Osteoblast (primary cell): ENCODE results near the gene TNFAIP8L1. TPM values are rescaled to one million over a fixed set of nuclear protein-coding genes. Genes with fewer than 3 reads are reported as not detected.

Experiments
- DNase-seq: peaks from one replicate; pipeline ENCODE4 v3.0.0; 2011; ENCODE audit warnings: low spot score, mixed read lengths; ENCODE audit not compliant: insufficient read length; ENCODE audit errors: missing footprints
- H2AFZ ChIP-seq: 2 replicates; pipeline ENCODE4 v1.6.0; 2011; ENCODE audit warnings: mild to moderate bottlenecking, low read length
- H3K27ac ChIP-seq: 2 replicates; pipeline ENCODE4 v1.5.1; 2011; ENCODE audit warnings: mild to moderate bottlenecking, low read depth, low read length, moderate library complexity
- H3K27me3 ChIP-seq: 2 replicates; pipeline ENCODE4 v1.6.0; 2012; ENCODE audit warnings: mild to moderate bottlenecking, control low read depth, inconsistent platforms, low read length, moderate library complexity; ENCODE audit not compliant: insufficient read depth
- H3K36me3 ChIP-seq: 2 replicates; pipeline ENCODE4 v1.5.1; 2011; ENCODE audit warnings: mild to moderate bottlenecking, low read length, control low read depth, moderate library complexity; ENCODE audit not compliant: insufficient read depth
- H3K4me1 ChIP-seq: 2 replicates; pipeline ENCODE4 v1.5.1; 2011; ENCODE audit warnings: mild to moderate bottlenecking, low read length, control low read depth, moderate library complexity; ENCODE audit not compliant: insufficient read depth
- H3K4me2 ChIP-seq: 2 replicates; pipeline ENCODE4 v1.6.0; 2011; ENCODE audit warnings: mild to moderate bottlenecking, low read length; ENCODE audit not compliant: insufficient read depth
- H3K4me3 ChIP-seq: fragments of 200-600 bp; sonication (generic); 3 replicates; pipeline ENCODE4 v1.5.1; 2012; ENCODE audit warnings: mild to moderate bottlenecking, low read length, inconsistent platforms; ENCODE audit not compliant: insufficient read depth
- H3K79me2 ChIP-seq: 2 replicates; pipeline ENCODE4 v1.6.0; 2012; ENCODE audit warnings: mild to moderate bottlenecking, low read length, control low read depth, inconsistent platforms; ENCODE audit not compliant: insufficient read depth
- H3K9me3 ChIP-seq: 2 replicates; pipeline ENCODE4 v1.5.1; 2011; ENCODE audit warnings: low read depth, low read length, control low read depth
- H4K20me1 ChIP-seq: 2 replicates; pipeline ENCODE4 v1.6.0; 2012; ENCODE audit warnings: mild to moderate bottlenecking, low read length, control low read depth; ENCODE audit not compliant: insufficient read depth
- CTCF ChIP-seq: IDR thresholded peaks from 2 replicates; pipeline ENCODE4 v1.5.1; 2011; ENCODE audit warnings: mild to moderate bottlenecking, low read depth, low read length, moderate library complexity; ENCODE audit errors: extremely low read depth
- total RNA-seq: library from RNA; depleted of rRNA; stranded (reverse); fragments of >200 nt; gene quantifications from 2 replicates; pipeline ENCODE4 v1.2.3, GENCODE V29; 2012

Gene TNFAIP8L1
- total RNA-seq, 1 donor, result 1.8 TPM

GRCh38 chr19:4642625-4643024 is 3.3 kb downstream of the TNFAIP8L1 start:
- no peak overlapping the region for H3K27ac ChIP-seq
- peak; percentile 48 for DNase-seq
- H2AFZ ChIP-seq, result no peak overlapping the region
- no peaks in the 10 kb centered on the region for H3K36me3 ChIP-seq
- H3K9me3 ChIP-seq, result no peaks in the 10 kb centered on the region
- no peaks in the 10 kb centered on the region for H3K27me3 ChIP-seq
- no peak for TF ChIP-seq CTCF
- no peak overlapping the region for H3K4me3 ChIP-seq
- H3K4me2 ChIP-seq, result no peak overlapping the region
- H3K79me2 ChIP-seq, result peaks cover 7% of the 10 kb centered on the region
- H4K20me1 ChIP-seq, result no peaks in the 10 kb centered on the region
- H3K4me1 ChIP-seq, result peaks cover 13% of the 10 kb centered on the region

DNA sequence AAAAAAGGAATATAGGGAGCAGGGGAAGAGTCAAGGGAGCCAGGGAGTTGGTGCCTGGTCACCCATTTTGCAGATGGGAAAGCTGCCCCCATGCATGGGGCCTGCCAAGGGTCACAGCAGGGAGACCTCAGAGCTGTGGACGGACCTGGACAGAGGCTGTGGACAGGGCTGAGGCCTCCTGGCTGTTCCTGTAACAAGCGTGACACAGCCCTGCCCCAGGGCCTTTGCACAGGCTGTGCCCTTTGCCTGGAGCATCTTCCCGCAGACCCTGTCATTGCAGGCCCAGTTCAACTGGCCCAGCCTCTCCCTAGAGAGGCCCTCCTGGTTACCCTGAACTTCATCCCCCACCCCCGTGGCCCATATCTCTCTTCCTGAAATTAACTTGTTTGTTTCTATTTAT is 6.4 kb downstream of the TNFAIP8L1 start:
- peaks cover 6% of the 10 kb centered on the region for H3K4me1 ChIP-seq
- H3K4me2 ChIP-seq, result no peak overlapping the region
- H3K4me3 ChIP-seq, result no peak overlapping the region
- no peak for TF ChIP-seq CTCF
- H3K9me3 ChIP-seq, result no peaks in the 10 kb centered on the region
- no peak overlapping the region for H2AFZ ChIP-seq
- peaks cover 3% of the 10 kb centered on the region for H4K20me1 ChIP-seq
- peak; percentile 71 for DNase-seq
- no peak overlapping the region for H3K27ac ChIP-seq
- H3K79me2 ChIP-seq, result no peaks in the 10 kb centered on the region
- no peaks in the 10 kb centered on the region for H3K27me3 ChIP-seq
- no peaks in the 10 kb centered on the region for H3K36me3 ChIP-seq

- Histone ChIP-seq H3K36me3 (peaks cover 2% of the 10 kb centered on the region), H4K20me1 (peaks cover 3% of the 10 kb centered on the region), H2AFZ (no peak overlapping the region), H3K27ac (no peak overlapping the region), H3K27me3 (no peaks in the 10 kb centered on the region), H3K9me3 (no peaks in the 10 kb centered on the region), H3K4me3 (no peak overlapping the region), H3K4me1 (peaks cover 6% of the 10 kb centered on the region), H3K79me2 (no peaks in the 10 kb centered on the region), H3K4me2 (no peak overlapping the region)
- DNase-seq, result peak; percentile 97
- peak; percentile 38 for TF ChIP-seq CTCF
Measured at GRCh38 chr19:4647676-4648644, 8.6 kb downstream of the TNFAIP8L1 start.

- no peak overlapping the region for H3K4me2 ChIP-seq
- peaks cover 3% of the 10 kb centered on the region for H4K20me1 ChIP-seq
- no peaks in the 10 kb centered on the region for H3K27me3 ChIP-seq
- H3K4me3 ChIP-seq, result no peak overlapping the region
- no peaks in the 10 kb centered on the region for H3K9me3 ChIP-seq
- H3K27ac ChIP-seq, result no peak overlapping the region
- H3K4me1 ChIP-seq, result peaks cover 6% of the 10 kb centered on the region
- DNase-seq, result peak; percentile 32
- peaks cover 2% of the 10 kb centered on the region for H3K36me3 ChIP-seq
- no peak overlapping the region for H2AFZ ChIP-seq
- H3K79me2 ChIP-seq, result no peaks in the 10 kb centered on the region
- no peak for TF ChIP-seq CTCF
Measured at GRCh38 chr19:4649392-4650047, 10.2 kb downstream of the TNFAIP8L1 start.
